HepG2 (cell line): Measurements from ENCODE around the gene MTHFS. TPM values are rescaled to one million over a fixed set of nuclear protein-coding genes. Genes with fewer than 3 reads are reported as not detected.

Experiments
- CHCHD3 ChIP-seq: sonication (generic); formaldehyde crosslinking; IDR thresholded peaks from 2 replicates; pipeline ENCODE4 v1.8.0; 2022; ENCODE audit warnings: mild to moderate bottlenecking, missing genetic modification reagents, moderate library complexity
- DMAP1 ChIP-seq: IDR thresholded peaks from 2 replicates; pipeline ENCODE4 v1.6.1; 2016
- FOXC1 ChIP-seq: sonication (generic); formaldehyde crosslinking; IDR thresholded peaks from 2 replicates; pipeline ENCODE4 v1.8.0; 2022; ENCODE audit warnings: mild to moderate bottlenecking, missing genetic modification reagents, borderline replicate concordance
- GRHL1 ChIP-seq: sonication (generic); formaldehyde crosslinking; conservative IDR thresholded peaks from 2 replicates; pipeline ENCODE4 v1.8.0; 2022; ENCODE audit warnings: missing genetic modification reagents
- KLF12 ChIP-seq: sonication (generic); formaldehyde crosslinking; IDR thresholded peaks from 2 replicates; pipeline ENCODE4 v1.4.0; 2020; ENCODE audit warnings: missing genetic modification reagents, borderline replicate concordance
- MED8 ChIP-seq: sonication (generic); formaldehyde crosslinking; IDR thresholded peaks from 2 replicates; pipeline ENCODE4 v1.8.1; 2023; ENCODE audit warnings: mild to moderate bottlenecking, missing genetic modification reagents; ENCODE audit not compliant: insufficient replicate concordance
- PAWR ChIP-seq: sonication (generic); formaldehyde crosslinking; IDR thresholded peaks from 2 replicates; pipeline ENCODE4 v1.4.0; 2020; ENCODE audit warnings: missing genetic modification reagents, mild to moderate bottlenecking, borderline replicate concordance
- PHF8 ChIP-seq: sonication (generic); formaldehyde crosslinking; IDR thresholded peaks from 2 replicates; pipeline ENCODE4 v1.5.0; 2020; ENCODE audit warnings: missing genetic modification reagents
- SIN3A ChIP-seq: IDR thresholded peaks from 2 replicates; pipeline ENCODE4 v1.6.1; 2011; ENCODE audit warnings: low read depth, mild to moderate bottlenecking, control low read depth, low read length, borderline replicate concordance
- USF2 ChIP-seq, 2 experiments: sonication (generic) in 1 of 2; formaldehyde crosslinking in 1 of 2; IDR thresholded peaks; 2 replicates each; pipeline versions ENCODE4 v1.5.1 to v1.6.1; 2011 to 2020; ENCODE audit warnings: borderline replicate concordance in 1 of 2, low read depth in 1 of 2, low read length in 1 of 2, mild to moderate bottlenecking in 1 of 2, missing genetic modification reagents in 1 of 2, moderate library complexity in 1 of 2
- ZFY ChIP-seq: sonication (generic); formaldehyde crosslinking; IDR thresholded peaks from 2 replicates; pipeline ENCODE4 v1.4.0; 2020; ENCODE audit warnings: missing genetic modification reagents
- ZKSCAN1 ChIP-seq: fragments of 150-350 bp; IDR thresholded peaks from 2 replicates; pipeline ENCODE4 v1.6.1; 2014; ENCODE audit warnings: low read length
- ZNF567 ChIP-seq: sonication (generic); formaldehyde crosslinking; IDR thresholded peaks from 2 replicates; pipeline ENCODE4 v1.8.1; 2023; ENCODE audit warnings: mild to moderate bottlenecking, missing genetic modification reagents, borderline replicate concordance
- ZNF614 ChIP-seq: IDR thresholded peaks from 2 replicates; pipeline ENCODE4 v1.6.1; 2018; ENCODE audit warnings: missing biosample characterization, missing genetic modification reagents, inconsistent platforms, borderline replicate concordance
- ZNF687 ChIP-seq: sonication (generic); formaldehyde crosslinking; IDR thresholded peaks from 2 replicates; pipeline ENCODE4 v1.5.1; 2020; ENCODE audit warnings: mild to moderate bottlenecking, missing genetic modification reagents, moderate library complexity
- ZNF883 ChIP-seq: sonication (generic); formaldehyde crosslinking; IDR thresholded peaks from 2 replicates; pipeline ENCODE4 v1.5.1; 2020; ENCODE audit warnings: mild to moderate bottlenecking, missing genetic modification reagents; ENCODE audit errors: not compliant biosample characterization
- ZXDC ChIP-seq: sonication (generic); formaldehyde crosslinking; IDR thresholded peaks from 2 replicates; pipeline ENCODE4 v1.5.0; 2020; ENCODE audit warnings: mild to moderate bottlenecking, missing genetic modification reagents
- polyA plus RNA-seq, 8 experiments: library from polyadenylated mRNA; depleted of rRNA in 3 of 8; stranded (reverse) in 7 of 8; unstranded in 1 of 8; fragments of >200 nt; fragmentation: Illumina TruSeq in 4 of 8; extraction: Trizol in 4 of 8; gene quantifications; 2 replicates each; pipeline versions ENCODE4 v1.2.1 to v1.2.3, GENCODE V29; 2011 to 2016; ENCODE audit warnings: low read depth in 4 of 8, missing spikeins in 1 of 8, mixed read lengths in 1 of 8; ENCODE audit not compliant: insufficient read depth in 1 of 8
- total RNA-seq, 5 experiments: library from RNA; depleted of rRNA; stranded (reverse); fragments of >200 nt; fragmentation: Illumina TruSeq; extraction: Trizol; gene quantifications; 2 replicates each; pipeline ENCODE4 v1.2.3, GENCODE V29; 2016; ENCODE audit warnings: low read depth in 1 of 5

MTHFS gene
- total and polyA plus RNA-seq, 2 of the 13 experiments (the other 11 are each of a cell fraction or from before 2014, with no cell fraction given): 37.0 to 49.7 TPM

GRCh38 chr15:79896634-79897379 is at the start of gene MTHFS (continued):
- peak; percentile 83 for TF ChIP-seq MED8 (CRISPR knock-in tag)
- peak; percentile 95 for TF ChIP-seq ZNF883 (CRISPR knock-in tag)
- peak; percentile 10; the same call in 1 of the 2 replicates for TF ChIP-seq FOXC1 (CRISPR knock-in tag)
- no peak for TF ChIP-seq ZKSCAN1
- peak; percentile 63; the same call in 1 of the 2 replicates for TF ChIP-seq CHCHD3
- no peak for TF ChIP-seq GRHL1 (CRISPR knock-in tag)
- peak; percentile 96 for TF ChIP-seq KLF12 (CRISPR knock-in tag)
- TF ChIP-seq ZNF567 (CRISPR knock-in tag): no peak; the same call in 1 of the 2 replicates
- peak; percentile 43; the same call in 1 of the 2 replicates for TF ChIP-seq DMAP1 (CRISPR knock-in tag)
- 0 out of 2 replicates have a peak, but pooled peaks have one; percentile 39 for TF ChIP-seq ZNF614 (CRISPR knock-in tag)
- TF ChIP-seq ZFY (CRISPR knock-in tag): peak; percentile 98
- peak; percentile 99 for TF ChIP-seq PHF8 (CRISPR knock-in tag)
- no peak; the same call in 1 of the 2 replicates for TF ChIP-seq PAWR (CRISPR knock-in tag)
- TF ChIP-seq USF2 (IDR thresholded peaks at IDR 0.05; ENCODE audit: low read depth, low read length): no peak
- TF ChIP-seq USF2 (CRISPR knock-in tag; IDR thresholded peaks at IDR 0.05; ENCODE audit: borderline replicate concordance): no peak
- peak; percentile 99 for TF ChIP-seq ZNF687
- no peak for TF ChIP-seq ZXDC
- peak; percentile 54; the same call in 1 of the 2 replicates for TF ChIP-seq SIN3A
